Activated B cell treated with CpG ODN at 0.5 μM for 24 hours (primary cell): ENCODE measurements around the gene PTK7. TPM values are rescaled to one million over a fixed set of nuclear protein-coding genes. Genes with fewer than 3 reads are reported as not detected.
"Not testable (repeated sequence)": the region's sequence is repeated elsewhere in the genome, so short reads cannot be mapped to it uniquely, and the experiment has no call there.

Source experiments
- ATAC-seq: fragments of 200-7000 bp; cut with Tn5 transposase; one replicate; pipeline ENCODE4 v1.10.0; 2021; ENCODE audit warnings: low read depth, mild to moderate bottlenecking, moderate library complexity
- CTCF ChIA-PET: fragments of 350-600 bp; sonication (Branson Sonifier 250); formaldehyde crosslinking; loops from one replicate; lab custom pipeline; 2021; ENCODE audit warnings: antibody characterized with exemption; lab: Charles Lee
- POLR2A ChIA-PET: fragments of 350-600 bp; sonication (Branson Sonifier 250); formaldehyde crosslinking; loops from one replicate; lab custom pipeline; 2021; ENCODE audit warnings: antibody characterized with exemption; lab: Charles Lee
- DNase-seq: peaks from one replicate; pipeline ENCODE4 v3.0.0; 2022
- H3K27ac Mint-ChIP-seq: one replicate; pipeline ENCODE4 v1.8.0; 2020; ENCODE audit warnings: mixed read lengths
- H3K27me3 Mint-ChIP-seq: one replicate; pipeline ENCODE4 v1.8.0; 2021; ENCODE audit warnings: mixed read lengths
- H3K36me3 Mint-ChIP-seq: one replicate; pipeline ENCODE4 v1.8.0; 2021; ENCODE audit warnings: low read depth, mixed read lengths
- H3K4me1 Mint-ChIP-seq: one replicate; pipeline ENCODE4 v1.8.0; 2021; ENCODE audit warnings: mixed read lengths
- H3K4me3 Mint-ChIP-seq: one replicate; pipeline ENCODE4 v1.8.0; 2020; ENCODE audit warnings: mild to moderate bottlenecking, mixed read lengths
- H3K9me3 Mint-ChIP-seq: one replicate; pipeline ENCODE4 v1.8.0; 2020; ENCODE audit warnings: mixed read lengths
- CTCF ChIP-seq: fragments of 200-600 bp; IDR thresholded peaks from one replicate; pipeline ENCODE4 v1.8.0; 2022; ENCODE audit warnings: antibody characterized with exemption, mild to moderate bottlenecking
- intact Hi-C: fragments of 100-400 bp; cut with micrococcal nuclease; formaldehyde crosslinking; loops from one replicate; pipeline ENCODE4 v1.15.1; 2024
- total RNA-seq: library from RNA; stranded (reverse); gene quantifications from 2 replicates; pipeline ENCODE4 v1.2.3, GENCODE V29; 2022

Gene PTK7
- total RNA-seq, 1 donor from 2014 or later, result 0.82 TPM

- no peaks in the 10 kb centered on the region for H3K4me1 Mint-ChIP-seq
- H3K36me3 Mint-ChIP-seq, result no peaks in the 10 kb centered on the region
- ChIA-PET CTCF (no interaction called here), POLR2A (interaction anchor here (0.5 kb wide), 2 partner anchors 209 to 439 kb away, joined by 3 to 7 read pairs; no protein-coding TSS in a partner anchor)
- no peak for ATAC-seq
- no peak for DNase-seq
- H3K27me3 Mint-ChIP-seq, result no peaks in the 10 kb centered on the region
- no peak overlapping the region for H3K4me3 Mint-ChIP-seq
- no peaks in the 10 kb centered on the region for H3K9me3 Mint-ChIP-seq
- H3K27ac Mint-ChIP-seq, result no peak overlapping the region
- no peak for TF ChIP-seq CTCF
- intact Hi-C loops, result no loop called here
These were observed 37.5 kb downstream of the PTK7 start for GRCh38 chr6:43113431-43114260.

GRCh38 chr6:43115365-43115764 is 39.3 kb downstream of the PTK7 start:
- ATAC-seq, result no peak
- no peaks in the 10 kb centered on the region for H3K4me1 Mint-ChIP-seq
- CTCF ChIA-PET, result no interaction called here

GRCh38 chr6:43117466-43117865 is 41.4 kb downstream of the PTK7 start:
- H3K4me3 Mint-ChIP-seq, H3K27me3 Mint-ChIP-seq, ATAC-seq, H3K4me1 Mint-ChIP-seq, H3K27ac Mint-ChIP-seq, intact Hi-C loops, CTCF ChIA-PET, DNase-seq, H3K36me3 Mint-ChIP-seq, H3K9me3 Mint-ChIP-seq, POLR2A ChIA-PET: not testable (repeated sequence)

More at GRCh38 chr6:43115365-43115764, 39.3 kb downstream of the PTK7 start:
- DNase-seq, result no peak
- Mint-ChIP-seq H3K27me3 (peaks cover 5% of the 10 kb centered on the region), H3K36me3 (no peaks in the 10 kb centered on the region), H3K9me3 (no peaks in the 10 kb centered on the region), H3K27ac (no peak overlapping the region), H3K4me3 (no peak overlapping the region)
- no peak for TF ChIP-seq CTCF
- intact Hi-C loops, result no loop called here
- POLR2A ChIA-PET, result no interaction called here

GRCh38 chr6:43119482-43119881 is 43.4 kb downstream of the PTK7 start:
- Mint-ChIP-seq H3K9me3 (no peaks in the 10 kb centered on the region), H3K4me1 (no peaks in the 10 kb centered on the region), H3K36me3 (no peaks in the 10 kb centered on the region), H3K4me3 (no peak overlapping the region), H3K27ac (no peak overlapping the region), H3K27me3 (peaks cover 9% of the 10 kb centered on the region)
- ChIA-PET CTCF (no interaction called here), POLR2A (no interaction called here)
- intact Hi-C loops, result no loop called here
- DNase-seq, result no peak
- TF ChIP-seq CTCF, result no peak
- ATAC-seq, result no peak

- H3K36me3 Mint-ChIP-seq, result no peaks in the 10 kb centered on the region
- POLR2A ChIA-PET, result no interaction called here
- H3K9me3 Mint-ChIP-seq, result no peaks in the 10 kb centered on the region
- no peak for TF ChIP-seq CTCF
- no peaks in the 10 kb centered on the region for H3K4me1 Mint-ChIP-seq
- DNase-seq (no peak), ATAC-seq (no peak)
- no peak overlapping the region for H3K4me3 Mint-ChIP-seq
- H3K27me3 Mint-ChIP-seq, result peaks cover 9% of the 10 kb centered on the region
- intact Hi-C loops, result no loop called here
- CTCF ChIA-PET, result no interaction called here
- no peak overlapping the region for H3K27ac Mint-ChIP-seq
These were observed 44.1 kb downstream of the PTK7 start for GRCh38 chr6:43120101-43120763.
